Measurements from ENCODE around the gene PITPNB.

GRCh38 chr22:27859336-27859735 lies 59.7 kb downstream of the PITPNB start:
- TF ChIP-seq, protein P1, sequence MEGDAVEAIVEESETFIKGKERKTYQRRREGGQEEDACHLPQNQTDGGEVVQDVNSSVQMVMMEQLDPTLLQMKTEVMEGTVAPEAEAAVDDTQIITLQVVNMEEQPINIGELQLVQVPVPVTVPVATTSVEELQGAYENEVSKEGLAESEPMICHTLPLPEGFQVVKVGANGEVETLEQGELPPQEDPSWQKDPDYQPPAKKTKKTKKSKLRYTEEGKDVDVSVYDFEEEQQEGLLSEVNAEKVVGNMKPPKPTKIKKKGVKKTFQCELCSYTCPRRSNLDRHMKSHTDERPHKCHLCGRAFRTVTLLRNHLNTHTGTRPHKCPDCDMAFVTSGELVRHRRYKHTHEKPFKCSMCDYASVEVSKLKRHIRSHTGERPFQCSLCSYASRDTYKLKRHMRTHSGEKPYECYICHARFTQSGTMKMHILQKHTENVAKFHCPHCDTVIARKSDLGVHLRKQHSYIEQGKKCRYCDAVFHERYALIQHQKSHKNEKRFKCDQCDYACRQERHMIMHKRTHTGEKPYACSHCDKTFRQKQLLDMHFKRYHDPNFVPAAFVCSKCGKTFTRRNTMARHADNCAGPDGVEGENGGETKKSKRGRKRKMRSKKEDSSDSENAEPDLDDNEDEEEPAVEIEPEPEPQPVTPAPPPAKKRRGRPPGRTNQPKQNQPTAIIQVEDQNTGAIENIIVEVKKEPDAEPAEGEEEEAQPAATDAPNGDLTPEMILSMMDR (IDR thresholded peaks at IDR 0.05) = no peak
- TF ChIP-seq POLR2A (IDR thresholded peaks at IDR 0.05) = no peak
